Fibroblast of lung (primary cell): Measurements from ENCODE around the gene PKNOX2. TPM values are rescaled to one million over a fixed set of nuclear protein-coding genes. Genes with fewer than 3 reads are reported as not detected.

ENCODE experiments used
- DNase-seq, 2 donors: peaks; one replicate each; pipeline versions ENCODE4 v3.0.0 to v3.0.0-alpha.2; 2010; ENCODE audit warnings: low read depth in 2 of 2
- H2AFZ ChIP-seq: 2 replicates; pipeline ENCODE4 v1.5.1; 2012; ENCODE audit warnings: low read length, control low read depth, inconsistent platforms
- H3K27ac ChIP-seq: 2 replicates; pipeline ENCODE4 v1.5.1; 2011; ENCODE audit warnings: low read length, control low read depth; ENCODE audit not compliant: insufficient read depth
- H3K27me3 ChIP-seq: 2 replicates; pipeline ENCODE4 v1.5.1; 2011; ENCODE audit warnings: mild to moderate bottlenecking, low read length; ENCODE audit not compliant: control insufficient read depth, insufficient read depth
- H3K36me3 ChIP-seq: 2 replicates; pipeline ENCODE4 v1.5.1; 2011; ENCODE audit warnings: low read length; ENCODE audit not compliant: control insufficient read depth, insufficient read depth
- H3K4me1 ChIP-seq: 2 replicates; pipeline ENCODE4 v1.5.1; 2011; ENCODE audit warnings: low read length; ENCODE audit not compliant: control insufficient read depth, insufficient read depth; ENCODE audit errors: extremely low read depth
- H3K4me2 ChIP-seq: 2 replicates; pipeline ENCODE4 v1.5.1; 2011; ENCODE audit warnings: low read length, control low read depth; ENCODE audit not compliant: insufficient read depth; ENCODE audit errors: extremely low read depth
- H3K4me3 ChIP-seq, 4 experiments: fragments of 200-600 bp in 1 of 4; sonication (generic) in 1 of 4; replicated peaks in 1 of 4; 2 replicates each; pipeline ENCODE4 v1.5.1; 2011 to 2016; ENCODE audit warnings: low read length in 4 of 4, low read depth in 3 of 4, mild to moderate bottlenecking in 3 of 4, control low read depth in 2 of 4, inconsistent platforms in 1 of 4, mixed read lengths in 1 of 4; ENCODE audit not compliant: insufficient read depth in 1 of 4; ENCODE audit errors: control extremely low read depth in 1 of 4
- H3K79me2 ChIP-seq: 2 replicates; pipeline ENCODE4 v1.5.1; 2012; ENCODE audit warnings: mild to moderate bottlenecking, low read length, inconsistent platforms; ENCODE audit not compliant: control insufficient read depth, insufficient read depth
- H3K9ac ChIP-seq: 2 replicates; pipeline ENCODE4 v1.5.1; 2011; ENCODE audit warnings: mild to moderate bottlenecking, low read length, control low read depth; ENCODE audit not compliant: insufficient read depth
- H3K9me3 ChIP-seq: 2 replicates; pipeline ENCODE4 v1.5.1; 2012; ENCODE audit warnings: low read depth, low read length; ENCODE audit not compliant: control insufficient read depth, insufficient read depth
- H4K20me1 ChIP-seq: 2 replicates; pipeline ENCODE4 v1.5.1; 2011; ENCODE audit warnings: low read length; ENCODE audit not compliant: control insufficient read depth, insufficient read depth; ENCODE audit errors: extremely low read depth
- EZH2 ChIP-seq: IDR thresholded peaks from 2 replicates; pipeline ENCODE4 v1.5.1; 2012; ENCODE audit warnings: low read length, control low read depth, mild to moderate bottlenecking; ENCODE audit errors: missing control alignments
- polyA plus RNA-seq, 2 donors: library from polyadenylated mRNA; depleted of rRNA in 1 of 2; stranded (reverse) in 1 of 2; unstranded in 1 of 2; fragments of >200 nt; gene quantifications; 2 replicates each; pipeline ENCODE4 v1.2.1, GENCODE V29; 2011 to 2012; ENCODE audit warnings: missing spikeins in 1 of 2
- total RNA-seq: library from RNA; depleted of rRNA; stranded (reverse); fragments of >200 nt; gene quantifications from 2 replicates; pipeline ENCODE4 v1.2.1, GENCODE V29; 2014
- TF ChIP-seq, protein P1 (sequence below), 2 donors: IDR thresholded peaks in 1 of 2; conservative IDR thresholded peaks in 1 of 2; 1 replicate in 1 of 2; 2 replicates in 1 of 2; pipeline ENCODE4 v1.5.1; 2011 to 2012; ENCODE audit warnings: low read length in 2 of 2, control low read depth in 1 of 2, inconsistent platforms in 1 of 2, low read depth in 1 of 2, mild to moderate bottlenecking in 1 of 2

Gene PKNOX2
- total and polyA plus RNA-seq, 2 donors (not counting 1 experiment from before 2014, with no cell fraction given) = 0.33 to 2.2 TPM

DNA sequence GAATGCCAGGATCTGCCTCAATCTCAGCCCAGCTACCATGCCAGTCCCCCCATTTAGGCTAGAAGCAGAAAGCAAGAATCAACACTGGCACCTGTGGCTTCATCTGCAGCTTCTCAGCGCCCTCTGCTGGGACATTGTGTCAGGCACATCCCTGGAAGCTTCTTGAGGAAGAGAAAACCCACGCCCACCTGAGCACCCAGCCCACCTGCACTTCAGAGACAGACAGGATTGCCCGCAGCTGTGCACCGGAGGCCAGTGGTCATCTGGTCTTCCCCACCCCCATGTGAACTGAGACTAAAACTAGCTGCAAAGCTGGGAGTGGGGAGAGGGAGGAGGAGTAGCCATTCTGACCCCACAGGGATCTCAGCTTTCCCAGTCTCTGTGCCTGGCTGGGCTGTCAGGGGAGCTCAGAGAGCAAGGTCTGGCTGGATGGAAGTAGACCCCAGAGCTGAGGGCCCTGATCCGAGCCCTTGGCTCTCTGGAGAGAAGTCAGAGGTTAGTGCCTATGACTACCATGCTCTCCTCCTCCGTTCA is 264.7 kb downstream of the PKNOX2 start:
- Histone ChIP-seq H4K20me1 (no peaks in the 10 kb centered on the region), H3K27me3 (peaks cover 5% of the 10 kb centered on the region), H3K36me3 (no peaks in the 10 kb centered on the region), H3K79me2 (no peaks in the 10 kb centered on the region), H3K4me1 (no peaks in the 10 kb centered on the region), H3K9ac (no peak overlapping the region), H3K4me3 (no peak overlapping the region), H3K27ac (no peak overlapping the region), H3K9me3 (no peaks in the 10 kb centered on the region), H3K4me2 (no peak overlapping the region), H2AFZ (no peak overlapping the region)
- DNase-seq = peak; percentile 46 to 54
- TF ChIP-seq, protein P1, sequence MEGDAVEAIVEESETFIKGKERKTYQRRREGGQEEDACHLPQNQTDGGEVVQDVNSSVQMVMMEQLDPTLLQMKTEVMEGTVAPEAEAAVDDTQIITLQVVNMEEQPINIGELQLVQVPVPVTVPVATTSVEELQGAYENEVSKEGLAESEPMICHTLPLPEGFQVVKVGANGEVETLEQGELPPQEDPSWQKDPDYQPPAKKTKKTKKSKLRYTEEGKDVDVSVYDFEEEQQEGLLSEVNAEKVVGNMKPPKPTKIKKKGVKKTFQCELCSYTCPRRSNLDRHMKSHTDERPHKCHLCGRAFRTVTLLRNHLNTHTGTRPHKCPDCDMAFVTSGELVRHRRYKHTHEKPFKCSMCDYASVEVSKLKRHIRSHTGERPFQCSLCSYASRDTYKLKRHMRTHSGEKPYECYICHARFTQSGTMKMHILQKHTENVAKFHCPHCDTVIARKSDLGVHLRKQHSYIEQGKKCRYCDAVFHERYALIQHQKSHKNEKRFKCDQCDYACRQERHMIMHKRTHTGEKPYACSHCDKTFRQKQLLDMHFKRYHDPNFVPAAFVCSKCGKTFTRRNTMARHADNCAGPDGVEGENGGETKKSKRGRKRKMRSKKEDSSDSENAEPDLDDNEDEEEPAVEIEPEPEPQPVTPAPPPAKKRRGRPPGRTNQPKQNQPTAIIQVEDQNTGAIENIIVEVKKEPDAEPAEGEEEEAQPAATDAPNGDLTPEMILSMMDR (conservative IDR thresholded peaks at IDR 0.05 in 1 of 2, IDR thresholded peaks at IDR 0.05 in 1 of 2; ENCODE audit: low read depth in 1 of 2, low read length in 2 of 2) = peak; percentile 50 to 81
- no peak for TF ChIP-seq EZH2

DNA sequence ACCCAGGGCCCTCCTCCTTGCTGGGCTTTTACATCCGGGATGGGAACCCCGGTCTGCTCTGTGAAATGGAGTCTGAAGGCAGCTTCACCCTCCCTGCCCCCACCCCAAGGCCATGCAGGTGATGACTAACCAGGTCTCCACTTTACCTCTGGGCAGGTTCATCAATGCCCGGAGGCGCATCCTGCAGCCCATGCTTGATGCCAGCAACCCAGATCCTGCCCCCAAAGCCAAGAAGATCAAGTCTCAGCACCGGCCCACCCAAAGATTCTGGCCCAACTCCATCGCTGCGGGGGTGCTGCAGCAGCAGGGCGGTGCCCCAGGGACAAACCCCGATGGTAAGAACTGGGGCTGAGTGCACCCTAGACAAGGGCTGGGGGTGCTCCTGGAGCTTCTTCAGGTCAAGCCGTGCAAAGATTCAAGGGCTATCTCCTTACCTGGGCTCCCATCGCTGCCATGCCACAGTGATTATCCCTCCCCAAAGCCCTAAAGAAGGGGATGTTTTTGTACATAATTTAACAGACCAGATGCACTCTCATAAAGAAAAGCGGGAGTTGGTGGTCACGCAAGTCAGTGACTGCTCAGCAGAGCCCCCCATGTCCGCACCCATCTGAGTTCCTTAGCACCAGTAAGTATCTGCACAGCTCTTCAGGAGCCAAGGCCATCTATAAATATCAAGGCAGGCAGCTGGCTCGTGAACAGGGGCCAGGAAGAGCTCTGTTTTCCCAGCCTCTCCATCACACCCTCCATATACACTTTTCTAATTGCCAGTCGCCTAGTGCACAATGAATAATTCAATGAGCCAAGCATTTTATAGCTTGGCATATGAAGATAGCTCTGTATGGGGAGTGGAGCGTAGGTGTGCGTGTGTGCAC is 265.5 kb downstream of the PKNOX2 start:
- H4K20me1 ChIP-seq = no peaks in the 10 kb centered on the region
- H3K9ac ChIP-seq = no peak overlapping the region
- TF ChIP-seq, protein P1 (conservative IDR thresholded peaks at IDR 0.05 in 1 of 2, IDR thresholded peaks at IDR 0.05 in 1 of 2; ENCODE audit: low read depth in 1 of 2, low read length in 2 of 2) = no peak
- no peak for TF ChIP-seq EZH2
- H3K79me2 ChIP-seq = no peaks in the 10 kb centered on the region
- no peaks in the 10 kb centered on the region for H3K36me3 ChIP-seq
- no peak overlapping the region for H3K4me3 ChIP-seq
- no peaks in the 10 kb centered on the region for H3K9me3 ChIP-seq
- DNase-seq = no peak
- H3K4me1 ChIP-seq = no peaks in the 10 kb centered on the region
- H2AFZ ChIP-seq = no peak overlapping the region
- H3K27ac ChIP-seq = no peak overlapping the region
- peaks cover 5% of the 10 kb centered on the region for H3K27me3 ChIP-seq
- no peak overlapping the region for H3K4me2 ChIP-seq

DNA sequence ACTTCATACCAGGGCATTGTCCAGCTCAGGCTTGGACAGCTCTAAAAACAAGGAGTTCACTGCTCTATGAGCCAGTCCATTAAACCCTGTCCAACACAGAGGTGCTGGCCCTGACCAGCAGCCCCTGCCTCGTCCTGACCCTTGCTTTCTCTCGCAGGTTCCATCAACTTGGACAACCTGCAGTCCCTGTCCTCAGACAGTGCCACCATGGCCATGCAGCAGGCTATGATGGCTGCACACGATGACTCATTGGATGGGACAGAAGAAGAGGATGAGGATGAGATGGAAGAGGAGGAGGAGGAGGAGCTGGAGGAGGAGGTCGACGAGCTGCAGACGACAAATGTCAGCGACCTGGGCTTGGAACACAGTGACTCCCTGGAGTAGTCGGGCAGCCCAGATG is 266.5 kb downstream of the PKNOX2 start:
- peaks cover 5% of the 10 kb centered on the region for H3K27me3 ChIP-seq
- DNase-seq = no peak
- no peak for TF ChIP-seq EZH2
- TF ChIP-seq, protein P1 (conservative IDR thresholded peaks at IDR 0.05 in 1 of 2, IDR thresholded peaks at IDR 0.05 in 1 of 2; ENCODE audit: low read depth in 1 of 2, low read length in 2 of 2) = no peak
- no peaks in the 10 kb centered on the region for H4K20me1 ChIP-seq
- H3K9me3 ChIP-seq = no peaks in the 10 kb centered on the region
- H3K9ac ChIP-seq = no peak overlapping the region
- no peaks in the 10 kb centered on the region for H3K4me1 ChIP-seq
- no peak overlapping the region for H2AFZ ChIP-seq
- H3K36me3 ChIP-seq = no peaks in the 10 kb centered on the region
- no peaks in the 10 kb centered on the region for H3K79me2 ChIP-seq
- H3K27ac ChIP-seq = no peak overlapping the region
- no peak overlapping the region for H3K4me2 ChIP-seq
- no peak overlapping the region for H3K4me3 ChIP-seq
